ENCODE results near the gene HTRA1. TPM values are rescaled to one million over a fixed set of nuclear protein-coding genes. Genes with fewer than 3 reads are reported as not detected.

The HTRA1 gene
- total and polyA plus RNA-seq, 2 of the 4 experiments (the other 2 are of a cell fraction) = 28.5 to 108 TPM

DNA sequence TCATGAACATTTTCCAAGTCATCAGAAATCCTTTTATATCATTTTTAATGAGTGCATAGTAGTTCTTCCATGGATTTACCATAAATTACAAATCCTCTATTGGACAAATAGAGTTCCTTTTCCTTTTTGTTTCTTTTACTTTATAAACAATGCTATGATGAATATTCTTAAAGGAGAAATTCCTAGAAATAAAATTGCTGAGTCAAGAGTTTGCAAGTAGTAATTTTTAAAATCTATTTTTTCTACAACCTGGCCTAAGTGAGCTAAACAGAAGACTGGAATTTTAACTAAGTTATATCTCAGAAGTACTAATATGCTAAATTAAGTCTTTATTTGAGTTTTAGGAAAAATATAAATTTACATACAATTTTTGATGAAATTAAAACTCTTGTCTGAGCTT, 48.0 kb upstream of the HTRA1 start:
- Histone ChIP-seq H4K8ac (ENCODE audit: low read depth in 2 of 2, low read length in 2 of 2) (no peak overlapping the region), H3K56ac (ENCODE audit: extremely low read depth, insufficient read depth, low read length) (no peak overlapping the region), H3K4me2 (ENCODE audit: low read depth, low read length) (no peak overlapping the region), H3K18ac (ENCODE audit: low read depth, low read length) (no peak overlapping the region), H2AK9ac (replicated peaks; ENCODE audit: low read depth, low read length, poor library complexity) (no peak overlapping the region), H3K9ac (ENCODE audit: low read depth, low read length) (no peak overlapping the region), H4K5ac (ENCODE audit: low read depth, low read length) (no peak overlapping the region), H2BK5ac (ENCODE audit: low read depth, low read length, poor library complexity, severe bottlenecking) (no peak overlapping the region), H4K20me1 (ENCODE audit: insufficient read depth, low read length) (no peaks in the 10 kb centered on the region), H3K4ac (ENCODE audit: low read depth, low read length) (no peak overlapping the region), H3K9me3 (ENCODE audit: control insufficient read depth, insufficient read depth, low read length) (no peaks in the 10 kb centered on the region), H2BK120ac (ENCODE audit: low read depth, low read length) (no peak overlapping the region), H3K23ac (ENCODE audit: low read depth, low read length) (no peak overlapping the region), H2AFZ (replicated peaks; ENCODE audit: low read length, poor library complexity) (no peak overlapping the region), H2BK20ac (ENCODE audit: low read depth, low read length) (no peak overlapping the region), H3K27ac (ENCODE audit: insufficient read depth, low read length) (no peak overlapping the region), H2BK15ac (ENCODE audit: low read depth, low read length) (no peak overlapping the region), H3K4me3 (ENCODE audit: insufficient read depth, low read depth, low read length) (no peak overlapping the region), H3K14ac (replicated peaks; ENCODE audit: low read depth, low read length) (no peak overlapping the region), H4K91ac (ENCODE audit: insufficient read depth, low read depth, low read length) (no peak overlapping the region), H2AK5ac (ENCODE audit: low read depth, low read length) (no peak overlapping the region), H3K27me3 (ENCODE audit: control insufficient read depth, insufficient read depth, low read length) (no peaks in the 10 kb centered on the region), H3K9me1 (ENCODE audit: insufficient read depth, low read length) (no peaks in the 10 kb centered on the region), H3K4me1 (ENCODE audit: control insufficient read depth, insufficient read depth, low read length) (no peaks in the 10 kb centered on the region), H3K79me1 (ENCODE audit: low read depth in 1 of 2, low read length in 2 of 2) (no peaks in the 10 kb centered on the region), H3K36me3 (ENCODE audit: control insufficient read depth, insufficient read depth, low read length) (peaks cover 2% of the 10 kb centered on the region; the same call in 1 of the 2 replicates)
- in situ Hi-C loops (cut with MboI; ENCODE audit: low sequenced_read_pairs) = no loop called here
- ATAC-seq (ENCODE audit: low read depth) (no peak), DNase-seq (no peak)
- intact Hi-C loops (cut with micrococcal nuclease) = no loop called here
- TF ChIP-seq BHLHE40 (IDR thresholded peaks at IDR 0.05; ENCODE audit: low read depth, low read length) = no peak
- TF ChIP-seq MAFK (IDR thresholded peaks at IDR 0.05; ENCODE audit: low read depth, low read length) = peak; percentile 80
- no peak for TF ChIP-seq MXI1 (IDR thresholded peaks at IDR 0.05; ENCODE audit: borderline replicate concordance, low read depth, low read length)
- TF ChIP-seq CEBPB (IDR thresholded peaks at IDR 0.05; ENCODE audit: low read depth, low read length) = no peak
- no peak for TF ChIP-seq POLR2A (IDR thresholded peaks at IDR 0.05; ENCODE audit: low read depth, low read length)
- no peak for TF ChIP-seq RAD21 (IDR thresholded peaks at IDR 0.05; ENCODE audit: low read length)
- CTCF ChIA-PET = interaction anchor here (0.9 to 1.2 kb wide), 3 partner anchors 8 to 152 kb away, joined by 3 read pairs; no protein-coding TSS in a partner anchor
- dilution Hi-C loops (cut with HindIII; ENCODE audit: low sequenced_read_pairs, unreplicated experiment) = no loop called here
- POLR2A ChIA-PET (ENCODE audit: unreplicated experiment) = no interaction called here
- no TSS peak for BruUV-seq (replicated peaks)

Data from IMR-90 (cell line).